ENCODE measurements around the gene SLC25A30. TPM values are rescaled to one million over a fixed set of nuclear protein-coding genes. Genes with fewer than 3 reads are reported as not detected.

The SLC25A30 gene
- total RNA-seq, 2 donors from 2014 or later, result 9.9 to 12.4 TPM

GRCh38 chr13:45416516-45417128 is 1.6 kb downstream of the SLC25A30 start:
- H3K9me3 Mint-ChIP-seq, result no peaks in the 10 kb centered on the region
- H3K27ac Mint-ChIP-seq, result no peak overlapping the region
- no peak for DNase-seq
- peaks cover 2% of the 10 kb centered on the region for H3K4me1 Mint-ChIP-seq
- no peaks in the 10 kb centered on the region for H3K36me3 Mint-ChIP-seq (ENCODE audit: low read depth)
- Histone ChIP-seq H3K4me1 (ENCODE audit: control insufficient read depth, insufficient read depth, low read length) (no peaks in the 10 kb centered on the region), H3K27me3 (ENCODE audit: control insufficient read depth, insufficient read depth, low read length, poor library complexity, severe bottlenecking) (no peaks in the 10 kb centered on the region), H3K27ac (ENCODE audit: low read depth, low read length) (no peak overlapping the region), H3K4me3 (ENCODE audit: low read length) (peak overlapping the region; percentile 84), H3K36me3 (ENCODE audit: control insufficient read depth, insufficient read depth, low read length) (no peaks in the 10 kb centered on the region), H3K9ac (ENCODE audit: extremely low read depth, low read length, poor library complexity, severe bottlenecking) (no peak overlapping the region), H3K9me3 (ENCODE audit: control insufficient read depth, low read length) (no peaks in the 10 kb centered on the region)
- H3K27me3 Mint-ChIP-seq (ENCODE audit: insufficient read depth), result peaks cover 20% of the 10 kb centered on the region
- 89 to 97% methylated on average over 7 to 10 of the region's 10 CpGs for WGBS, 2 experiments (ENCODE audit: insufficient coverage in 1 of 2, insufficient read length in 1 of 2)
- H3K4me3 Mint-ChIP-seq, result peak overlapping the region; percentile 73
- no peak for TF ChIP-seq CTCF (conservative IDR thresholded peaks at IDR 0.05)

GRCh38 chr13:45415112-45415511 is 3.1 kb downstream of the SLC25A30 start:
- Mint-ChIP-seq H3K9me3 (no peaks in the 10 kb centered on the region), H3K27me3 (ENCODE audit: insufficient read depth) (peaks cover 14% of the 10 kb centered on the region), H3K27ac (no peak overlapping the region), H3K4me3 (no peak overlapping the region), H3K36me3 (ENCODE audit: low read depth) (peaks cover 7% of the 10 kb centered on the region), H3K4me1 (peaks cover 2% of the 10 kb centered on the region)
- no peak for TF ChIP-seq CTCF (conservative IDR thresholded peaks at IDR 0.05)
- Histone ChIP-seq H3K4me1 (ENCODE audit: control insufficient read depth, insufficient read depth, low read length) (no peaks in the 10 kb centered on the region), H3K9me3 (ENCODE audit: control insufficient read depth, low read length) (no peaks in the 10 kb centered on the region), H3K4me3 (ENCODE audit: low read length) (no peak overlapping the region), H3K27ac (ENCODE audit: low read depth, low read length) (no peak overlapping the region), H3K9ac (ENCODE audit: extremely low read depth, low read length, poor library complexity, severe bottlenecking) (no peak overlapping the region), H3K36me3 (ENCODE audit: control insufficient read depth, insufficient read depth, low read length) (no peaks in the 10 kb centered on the region), H3K27me3 (ENCODE audit: control insufficient read depth, insufficient read depth, low read length, poor library complexity, severe bottlenecking) (no peaks in the 10 kb centered on the region)
- 88 to 97% methylated on average over 1 of the region's 1 CpG for WGBS, 2 experiments (ENCODE audit: insufficient coverage in 1 of 2, insufficient read length in 1 of 2)
- no peak for DNase-seq

- peaks cover 9% of the 10 kb centered on the region for H3K27me3 Mint-ChIP-seq (ENCODE audit: insufficient read depth)
- Histone ChIP-seq H3K4me3 (ENCODE audit: low read length) (no peak overlapping the region), H3K9ac (ENCODE audit: extremely low read depth, low read length, poor library complexity, severe bottlenecking) (no peak overlapping the region), H3K27me3 (ENCODE audit: control insufficient read depth, insufficient read depth, low read length, poor library complexity, severe bottlenecking) (no peaks in the 10 kb centered on the region), H3K36me3 (ENCODE audit: control insufficient read depth, insufficient read depth, low read length) (peaks cover 5% of the 10 kb centered on the region), H3K9me3 (ENCODE audit: control insufficient read depth, low read length) (no peaks in the 10 kb centered on the region), H3K27ac (ENCODE audit: low read depth, low read length) (no peak overlapping the region), H3K4me1 (ENCODE audit: control insufficient read depth, insufficient read depth, low read length) (no peaks in the 10 kb centered on the region)
- peaks cover 11% of the 10 kb centered on the region for H3K36me3 Mint-ChIP-seq (ENCODE audit: low read depth)
- no peak overlapping the region for H3K27ac Mint-ChIP-seq
- H3K4me1 Mint-ChIP-seq, result peaks cover 2% of the 10 kb centered on the region
- no peaks in the 10 kb centered on the region for H3K9me3 Mint-ChIP-seq
- no peak for TF ChIP-seq CTCF (conservative IDR thresholded peaks at IDR 0.05)
- no peak overlapping the region for H3K4me3 Mint-ChIP-seq
- DNase-seq, result no peak
- WGBS, 2 experiments (ENCODE audit: insufficient coverage in 1 of 2, insufficient read length in 1 of 2), result 95 to 100% methylated on average over 2 to 3 of the region's 4 CpGs
Observed at GRCh38 chr13:45413826-45414307, 4.3 kb downstream of the SLC25A30 start.

Measured in endodermal cell (in vitro differentiated cells).